Motor neuron (in vitro differentiated cells): ENCODE measurements around the gene ZNF391. TPM values are rescaled to one million over a fixed set of nuclear protein-coding genes. Genes with fewer than 3 reads are reported as not detected.

ENCODE experiments used
- ATAC-seq, 8 experiments: fragments of 200-7000 bp; cut with Tn5 transposase; replicated peaks in 6 of 8; 2 replicates each; pipeline ENCODE4 v1.8.0; 2021; ENCODE audit warnings: mild to moderate bottlenecking in 8 of 8, moderate library complexity in 8 of 8
- H3K27ac ChIP-seq, 2 donors: fragments of 250-450 bp; sonication (Bioruptor Pico); 2 replicates each; pipeline ENCODE4 v1.9.0; 2021; ENCODE audit warnings: antibody characterized with exemption in 2 of 2, mild to moderate bottlenecking in 2 of 2, moderate library complexity in 1 of 2
- H3K4me1 ChIP-seq, 2 donors: fragments of 250-450 bp; sonication (Bioruptor Pico); replicated peaks in 1 of 2; 2 replicates each; pipeline ENCODE4 v1.6.1; 2021; ENCODE audit warnings: antibody characterized with exemption in 2 of 2, mild to moderate bottlenecking in 2 of 2, moderate library complexity in 1 of 2
- H3K4me3 ChIP-seq, 5 donors: fragments of 250-450 bp; sonication (Bioruptor Pico); 2 replicates each; pipeline ENCODE4 v1.9.0; 2021; ENCODE audit warnings: antibody characterized with exemption in 5 of 5, mild to moderate bottlenecking in 5 of 5, moderate library complexity in 4 of 5
- WGBS, 10 experiments: fragments of 450-650 bp; shearing (Covaris generic); methylation state at CpG; one replicate each; pipeline ENCODE4 v1.0.0; 2022; 5-methylcytosine and 5-hydroxymethylcytosine counted together
- in situ Hi-C, 9 experiments: fragments of 400-800 bp; cut with MboI; loops; one replicate each; pipeline ENCODE4 v1.15.0; 2021; ENCODE audit warnings: low sequenced_read_pairs in 9 of 9, low pct_unique_long_range_greater_than_20kb in 2 of 9; ENCODE audit not compliant: unreplicated experiment in 9 of 9
- total RNA-seq, 8 experiments: library from RNA; unstranded; fragments of 300-600 nt; gene quantifications; 2 replicates each; pipeline versions ENCODE4 v1.2.3 to v1.2.4, GENCODE V29; 2022

ZNF391 gene
- total RNA-seq, 8 experiments from 2014 or later: 0.20 to 12.7 (median 6.5) TPM

DNA sequence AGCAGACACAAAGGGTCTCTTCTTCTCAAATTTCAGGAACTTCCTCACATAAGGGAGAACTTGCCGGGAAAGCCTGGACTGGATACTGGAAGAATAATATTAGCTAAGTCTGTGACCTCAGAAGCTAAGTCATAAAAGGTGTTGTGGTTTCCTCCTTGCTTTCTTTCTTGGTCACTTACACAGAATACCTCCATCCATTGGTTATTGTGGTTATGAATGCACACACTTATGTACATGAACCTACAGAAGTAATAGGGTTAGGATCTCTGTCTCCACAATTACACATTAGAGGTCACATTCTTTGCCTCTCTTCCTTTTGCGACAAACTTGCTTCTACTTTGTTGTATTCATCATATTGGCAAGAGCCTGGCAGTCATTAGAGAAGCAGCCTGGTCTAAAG lies 40.4 kb downstream of the ZNF391 start:
- H3K27ac ChIP-seq: no peak overlapping the region
- no peaks in the 10 kb centered on the region for H3K4me1 ChIP-seq
- no peak for ATAC-seq
- in situ Hi-C loops: no loop called here
- 0 to 100% (median 83%) methylated on average over 1 to 2 of the region's 2 CpGs; no CpG with 5 or more reads in 1 of the 10 experiments for WGBS, 10 experiments
- H3K4me3 ChIP-seq: no peak overlapping the region

GRCh38 chr6:27433714-27434113 lies 45.2 kb downstream of the ZNF391 start:
- no peak for ATAC-seq
- Histone ChIP-seq H3K27ac (no peak overlapping the region), H3K4me3 (no peak overlapping the region), H3K4me1 (no peaks in the 10 kb centered on the region)
- WGBS, 10 experiments: 0 to 100% (median 39%) methylated on average over 1 of the region's 1 CpG; no CpG with 5 or more reads in 2 of the 10 experiments
- in situ Hi-C loops: no loop called here

DNA sequence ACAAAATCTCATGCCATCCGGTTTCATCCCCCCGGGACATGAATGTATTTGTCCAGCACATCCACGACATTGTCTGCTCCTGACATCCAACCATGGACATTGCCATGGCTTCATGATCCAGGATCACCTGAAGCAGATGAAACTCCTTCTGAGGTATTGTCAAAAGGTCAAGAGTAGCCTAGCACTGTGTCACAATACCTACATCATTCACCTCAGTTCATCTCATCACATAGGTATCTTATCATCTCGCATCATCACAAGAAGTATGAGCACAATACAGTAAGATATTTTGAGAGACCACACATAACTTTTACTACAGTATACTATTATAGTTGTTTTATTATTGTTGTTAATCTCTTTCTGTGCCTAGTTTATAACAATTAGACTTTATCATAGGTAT lies 50.8 kb downstream of the ZNF391 start:
- Histone ChIP-seq H3K4me3 (no peak overlapping the region), H3K27ac (no peak overlapping the region), H3K4me1 (no peaks in the 10 kb centered on the region)
- 50 to 100% (median 89%) methylated on average over 1 to 4 of the region's 4 CpGs; no CpG with 5 or more reads in 2 of the 10 experiments for WGBS, 10 experiments
- in situ Hi-C loops: no loop called here
- ATAC-seq: no peak

- no peak overlapping the region for H3K27ac ChIP-seq
- no peak overlapping the region for H3K4me3 ChIP-seq
- in situ Hi-C loops: no loop called here
- 71 to 100% (median 97%) methylated on average over 1 to 3 of the region's 3 CpGs; no CpG with 5 or more reads in 4 of the 10 experiments for WGBS, 10 experiments
- no peaks in the 10 kb centered on the region for H3K4me1 ChIP-seq
- no peak for ATAC-seq
These were observed 52.4 kb downstream of the ZNF391 start for GRCh38 chr6:27441001-27441400.

- Histone ChIP-seq H3K4me1 (no peaks in the 10 kb centered on the region), H3K4me3 (no peak overlapping the region), H3K27ac (no peak overlapping the region)
- no peak for ATAC-seq
- in situ Hi-C loops: no loop called here
- WGBS, 10 experiments: 0 to 100% (median 67%) methylated on average over 1 of the region's 1 CpG; no CpG with 5 or more reads in 3 of the 10 experiments
These were observed 54.4 kb downstream of the ZNF391 start for GRCh38 chr6:27442932-27443331.

DNA sequence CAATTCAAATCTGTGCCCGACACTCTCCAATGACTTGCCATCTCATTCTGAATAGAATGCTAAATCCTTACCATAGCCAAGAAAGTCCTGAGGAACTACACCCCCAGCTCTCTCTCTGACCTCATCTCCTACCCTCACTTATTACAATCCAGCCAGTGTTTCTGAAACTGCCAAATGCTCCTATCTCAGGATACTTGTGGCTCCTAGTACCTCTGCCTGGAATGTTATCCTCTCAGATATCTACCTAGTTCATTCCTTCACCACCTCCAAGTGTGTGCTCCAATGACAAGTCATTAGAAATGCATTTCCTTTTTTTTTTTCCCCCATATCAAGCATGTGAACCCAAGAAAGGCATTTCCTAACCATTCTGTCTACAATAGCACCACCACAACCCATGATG lies 59.9 kb downstream of the ZNF391 start:
- WGBS, 10 experiments: 71 to 100% (median 100%) methylated on average over 1 of the region's 1 CpG; no CpG with 5 or more reads in 2 of the 10 experiments
- Histone ChIP-seq H3K4me3 (no peak overlapping the region), H3K27ac (no peak overlapping the region), H3K4me1 (no peaks in the 10 kb centered on the region)
- in situ Hi-C loops: no loop called here
- no peak for ATAC-seq

DNA sequence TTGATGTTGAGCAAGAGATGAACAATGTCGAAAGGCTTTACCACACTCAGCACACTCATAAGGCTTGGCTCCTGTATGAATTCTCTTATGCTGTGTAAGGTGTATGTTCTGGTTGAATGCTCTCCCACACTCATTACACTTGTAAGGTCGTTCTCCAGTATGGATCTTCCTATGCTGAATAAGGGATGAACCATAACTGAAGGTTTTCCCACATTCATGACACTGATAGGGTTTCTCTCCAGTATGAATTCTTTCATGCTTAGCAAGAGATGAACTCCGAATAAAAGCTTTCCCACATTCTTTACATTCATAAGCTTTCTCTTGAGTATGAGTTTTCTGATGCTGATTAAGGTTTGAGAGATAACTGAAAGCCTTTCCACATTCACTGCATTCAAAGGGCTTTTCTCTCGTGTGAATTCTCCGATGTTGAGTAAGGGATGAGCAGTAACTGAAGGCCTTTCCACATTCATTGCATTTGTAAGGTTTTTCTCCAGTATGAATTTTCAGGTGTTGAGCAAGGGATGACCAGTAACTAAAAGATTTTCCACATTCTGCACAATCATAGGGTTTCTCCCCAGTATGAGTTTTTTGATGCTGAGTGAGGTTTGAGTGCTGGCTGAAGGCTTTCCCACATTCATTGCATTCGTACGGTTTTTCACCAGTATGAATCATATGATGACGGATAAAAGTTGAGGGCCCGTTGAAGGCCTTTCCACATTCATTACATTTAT lies 63.3 kb downstream of the ZNF391 start:
- H3K4me3 ChIP-seq: no peak overlapping the region
- WGBS, 10 experiments: 78 to 100% (median 94%) methylated on average over 1 to 9 of the region's 9 CpGs
- no peaks in the 10 kb centered on the region for H3K4me1 ChIP-seq
- ATAC-seq: no peak
- in situ Hi-C loops: loop anchor here in 1 of 9 experiments (25.0 kb wide), 1 partner anchor 90 kb away; no protein-coding TSS in a partner anchor
- H3K27ac ChIP-seq: no peak overlapping the region

DNA sequence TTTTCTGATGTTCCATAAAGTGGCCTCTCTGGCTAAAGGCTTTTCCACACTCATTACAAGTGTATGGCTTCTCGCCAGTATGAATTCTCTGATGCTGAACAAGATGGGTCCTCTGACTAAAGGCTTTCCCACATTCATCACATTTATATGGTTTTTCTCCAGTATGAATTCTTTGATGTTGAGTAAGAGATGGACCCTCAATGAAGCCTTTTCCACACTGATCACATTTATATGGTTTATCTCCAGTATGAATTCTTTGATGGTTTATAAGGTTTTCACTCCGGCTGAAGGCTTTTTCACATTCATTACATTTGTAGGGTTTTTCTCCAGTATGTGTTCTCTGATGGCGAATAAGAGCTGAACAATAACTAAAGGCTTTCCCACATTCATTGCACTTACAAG lies 63.9 kb downstream of the ZNF391 start:
- WGBS, 10 experiments: 84 to 100% (median 97%) methylated on average over 2 to 3 of the region's 3 CpGs
- ATAC-seq: no peak
- H3K27ac ChIP-seq: no peak overlapping the region
- in situ Hi-C loops: loop anchor here in 1 of 9 experiments (25.0 kb wide), 1 partner anchor 90 kb away; no protein-coding TSS in a partner anchor
- no peaks in the 10 kb centered on the region for H3K4me1 ChIP-seq
- no peak overlapping the region for H3K4me3 ChIP-seq

Other genes with a start within 250 kb of the ZNF391 start
- 1 to 10 TPM in 3 of 8 experiments, under 1 TPM in 5; 0.21 to 2.1 (median 0.79) TPM for gene PRSS16, start 141.1 kb upstream of the ZNF391 start, total RNA-seq
- under 1 TPM in 6 of 8 experiments, not detected in 2; 0.09 to 0.71 (median 0.16) TPM for gene POM121L2, start 76.5 kb upstream of the ZNF391 start, total RNA-seq
- 10 to 100 TPM in 5 of 8 experiments, 1 to 10 TPM in 3; 5.0 to 17.7 (median 13.7) TPM for gene ZNF184, start 84.3 kb downstream of the ZNF391 start, total RNA-seq